ENCODE measurements around the gene SFXN2. TPM values are rescaled to one million over a fixed set of nuclear protein-coding genes. Genes with fewer than 3 reads are reported as not detected.
A peak's percentile ranks its signal among the peaks of the same experiment; 100 is the strongest.

Gene SFXN2
- total and polyA plus RNA-seq, 7 donors: 0.45 to 3.2 (median 1.7) TPM

- Histone ChIP-seq H3K4me3 (peak within 1 kb of the TSS; percentile 96), H3K27me3 (ENCODE audit: insufficient read depth in 3 of 3, low read length in 2 of 3) (no peaks in the 10 kb centered on the region), H3K9me3 (no peaks in the 10 kb centered on the region), H3K36me3 (ENCODE audit: insufficient read depth in 1 of 2, low read depth in 1 of 2) (no peaks in the 10 kb centered on the region), H3K4me1 (peaks cover 14% of the 10 kb centered on the region), H3K27ac (peak within 1 kb of the TSS; percentile 96)
- intact Hi-C loops (cut with DNase I): loop anchor here in 1 of 2 donors (2.0 to 5.0 kb wide), 3 partner anchors 33 to 74 kb away; no protein-coding TSS in a partner anchor
- no peak for TF ChIP-seq CTCF (IDR thresholded peaks at IDR 0.05)
- ATAC-seq (peak; percentile 96 to 98 (median 96)), DNase-seq (peak; percentile 95 to 97)
- 0 to 2% (median 1%) methylated on average over 35 to 37 of the region's 37 CpGs for WGBS, 3 donors
Measured at GRCh38 chr10:102743588-102744373, 29.3 kb downstream of the SFXN2 start, which contains the start of gene WBP1L. Gene WBP1L (plus strand): TSS chr10:102743948. CDS start chr10:102744054, 106 bp downstream.

- peak in 1 of 2 donors; percentile 66 for DNase-seq
- H3K27ac ChIP-seq: peak overlapping the region; percentile 96
- no peaks in the 10 kb centered on the region for H3K9me3 ChIP-seq
- 2 to 9% (median 5%) methylated on average over 9 of the region's 9 CpGs for WGBS, 3 donors
- no peak for TF ChIP-seq CTCF (IDR thresholded peaks at IDR 0.05)
- no peaks in the 10 kb centered on the region for H3K27me3 ChIP-seq (ENCODE audit: insufficient read depth in 3 of 3, low read length in 2 of 3)
- H3K4me1 ChIP-seq: peaks cover 14% of the 10 kb centered on the region
- intact Hi-C loops (cut with DNase I): loop anchor here (2.0 to 5.0 kb wide), 4 partner anchors 32 to 73 kb away; no protein-coding TSS in a partner anchor
- H3K36me3 ChIP-seq (ENCODE audit: insufficient read depth in 1 of 2, low read depth in 1 of 2): no peaks in the 10 kb centered on the region
- peak; percentile 15 to 54 (median 30) for ATAC-seq
- peak overlapping the region; percentile 96 for H3K4me3 ChIP-seq
Measured at GRCh38 chr10:102744374-102745051, 30.1 kb downstream of the SFXN2 start.

- intact Hi-C loops (cut with DNase I): loop anchor here (2.0 to 5.0 kb wide), 2 partner anchors 32 to 67 kb away; no protein-coding TSS in a partner anchor
- TF ChIP-seq CTCF (IDR thresholded peaks at IDR 0.05): no peak
- ATAC-seq (no peak), DNase-seq (no peak)
- WGBS, 3 donors: 42 to 55% (median 44%) methylated on average over 4 of the region's 4 CpGs
- peak overlapping the region; percentile 96 for H3K4me3 ChIP-seq
- H3K4me1 ChIP-seq: peaks cover 14% of the 10 kb centered on the region
- no peaks in the 10 kb centered on the region for H3K27me3 ChIP-seq (ENCODE audit: insufficient read depth in 3 of 3, low read length in 2 of 3)
- H3K27ac ChIP-seq: peak overlapping the region; percentile 96
- no peaks in the 10 kb centered on the region for H3K36me3 ChIP-seq (ENCODE audit: insufficient read depth in 1 of 2, low read depth in 1 of 2)
- no peaks in the 10 kb centered on the region for H3K9me3 ChIP-seq
Measured at GRCh38 chr10:102745157-102745556, 30.7 kb downstream of the SFXN2 start.

- TF ChIP-seq CTCF (IDR thresholded peaks at IDR 0.05): no peak
- no peak overlapping the region for H3K4me3 ChIP-seq
- intact Hi-C loops (cut with DNase I): no loop called here
- no peaks in the 10 kb centered on the region for H3K27me3 ChIP-seq (ENCODE audit: insufficient read depth in 3 of 3, low read length in 2 of 3)
- H3K9me3 ChIP-seq: no peaks in the 10 kb centered on the region
- ATAC-seq (peak; percentile 76 to 89 (median 84)), DNase-seq (no peak)
- 52 to 70% (median 54%) methylated on average over 9 of the region's 9 CpGs for WGBS, 3 donors
- H3K4me1 ChIP-seq: peaks cover 25% of the 10 kb centered on the region
- H3K27ac ChIP-seq: peak overlapping the region; percentile 77
- no peaks in the 10 kb centered on the region for H3K36me3 ChIP-seq (ENCODE audit: insufficient read depth in 1 of 2, low read depth in 1 of 2)
Measured at GRCh38 chr10:102752266-102752930, 38.0 kb downstream of the SFXN2 start.

All from psoas muscle (tissue), 8 donors.